AG09309 (cell line): Measurements from ENCODE around the gene FRY.
A peak's percentile ranks its signal among the peaks of the same experiment; 100 is the strongest.

Source experiments
- DNase-seq: peaks from one replicate; pipeline ENCODE4 v3.0.0-alpha.2; 2010; ENCODE audit warnings: low read depth
- H3K4me3 ChIP-seq: 2 replicates; pipeline ENCODE4 v1.5.1; 2011; ENCODE audit warnings: mild to moderate bottlenecking, low read depth, low read length, moderate library complexity; ENCODE audit not compliant: control insufficient read depth
- TF ChIP-seq, protein P1 (sequence below): IDR thresholded peaks from 2 replicates; pipeline ENCODE4 v1.5.1; 2011; ENCODE audit warnings: mild to moderate bottlenecking, low read depth, low read length, inconsistent platforms; ENCODE audit not compliant: insufficient read depth, control insufficient read depth; ENCODE audit errors: missing control alignments

Gene FRY

DNA sequence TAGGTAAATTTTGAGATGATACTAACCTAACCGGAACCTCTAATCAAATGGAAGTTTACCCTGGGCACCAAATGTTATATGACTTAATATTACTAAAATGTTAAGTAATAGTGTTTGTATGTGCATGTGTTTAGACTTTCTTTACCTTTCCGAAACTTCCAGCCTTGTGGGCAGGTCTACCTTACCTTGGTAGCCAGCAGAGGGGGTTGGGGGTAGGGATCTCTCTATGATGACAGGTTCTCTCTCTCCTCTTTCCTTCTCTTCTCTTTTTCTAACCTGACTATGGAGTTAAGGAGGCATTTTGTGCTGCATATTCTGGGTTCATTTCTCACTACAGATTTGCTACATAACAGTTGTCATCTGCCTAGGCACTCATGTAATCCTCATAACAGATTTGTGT is 6.8 kb upstream of the FRY start:
- H3K4me3 ChIP-seq, result no peak overlapping the region
- DNase-seq, result no peak
- TF ChIP-seq, protein P1, sequence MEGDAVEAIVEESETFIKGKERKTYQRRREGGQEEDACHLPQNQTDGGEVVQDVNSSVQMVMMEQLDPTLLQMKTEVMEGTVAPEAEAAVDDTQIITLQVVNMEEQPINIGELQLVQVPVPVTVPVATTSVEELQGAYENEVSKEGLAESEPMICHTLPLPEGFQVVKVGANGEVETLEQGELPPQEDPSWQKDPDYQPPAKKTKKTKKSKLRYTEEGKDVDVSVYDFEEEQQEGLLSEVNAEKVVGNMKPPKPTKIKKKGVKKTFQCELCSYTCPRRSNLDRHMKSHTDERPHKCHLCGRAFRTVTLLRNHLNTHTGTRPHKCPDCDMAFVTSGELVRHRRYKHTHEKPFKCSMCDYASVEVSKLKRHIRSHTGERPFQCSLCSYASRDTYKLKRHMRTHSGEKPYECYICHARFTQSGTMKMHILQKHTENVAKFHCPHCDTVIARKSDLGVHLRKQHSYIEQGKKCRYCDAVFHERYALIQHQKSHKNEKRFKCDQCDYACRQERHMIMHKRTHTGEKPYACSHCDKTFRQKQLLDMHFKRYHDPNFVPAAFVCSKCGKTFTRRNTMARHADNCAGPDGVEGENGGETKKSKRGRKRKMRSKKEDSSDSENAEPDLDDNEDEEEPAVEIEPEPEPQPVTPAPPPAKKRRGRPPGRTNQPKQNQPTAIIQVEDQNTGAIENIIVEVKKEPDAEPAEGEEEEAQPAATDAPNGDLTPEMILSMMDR, result no peak

DNA sequence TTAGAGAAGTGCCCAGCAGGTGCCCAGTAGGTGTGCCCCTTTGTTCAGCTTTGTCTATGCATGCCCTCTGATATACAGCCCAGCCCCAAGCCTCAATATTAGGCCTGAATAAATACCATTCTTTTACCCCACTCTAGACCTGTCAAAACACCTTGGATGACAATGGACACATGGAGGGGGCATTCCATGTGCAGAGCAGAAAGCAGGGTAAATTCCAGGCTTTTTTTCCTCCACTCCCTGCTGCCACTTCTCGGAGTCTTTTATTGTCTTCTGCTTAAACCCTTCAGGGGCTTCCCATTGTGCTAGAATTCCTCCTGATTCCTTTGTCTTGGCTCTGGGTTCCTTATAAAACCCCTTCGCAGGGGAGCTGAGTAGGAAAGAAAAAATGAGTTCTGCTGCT is 5.8 kb upstream of the FRY start:
- H3K4me3 ChIP-seq, result no peak overlapping the region
- TF ChIP-seq, protein P1, result no peak
- DNase-seq, result no peak

DNA sequence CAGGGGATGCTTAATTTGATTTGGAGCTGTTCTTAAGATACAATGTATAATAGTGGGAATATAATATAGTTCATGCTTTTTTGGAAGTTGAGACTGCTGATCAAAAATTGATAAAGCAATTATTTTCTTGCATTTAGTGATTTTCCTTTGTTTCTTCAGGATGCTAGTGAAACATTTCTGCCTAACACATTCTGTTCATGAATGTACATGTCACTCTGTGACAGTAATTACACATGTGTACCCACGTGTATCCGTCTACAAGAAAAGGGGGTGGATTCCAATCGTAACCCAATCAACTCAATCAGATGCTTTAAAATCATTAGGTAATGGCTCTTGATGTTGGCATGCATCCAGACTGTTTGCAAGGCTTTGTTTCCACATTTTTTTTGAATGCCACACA is 5.0 kb upstream of the FRY start:
- no peak for DNase-seq
- H3K4me3 ChIP-seq, result no peak overlapping the region
- TF ChIP-seq, protein P1, result no peak

GRCh38 chr13:32028711-32029110 is 2.9 kb upstream of the FRY start:
- no peak for DNase-seq
- H3K4me3 ChIP-seq, result no peak overlapping the region
- TF ChIP-seq, protein P1, result no peak

DNA sequence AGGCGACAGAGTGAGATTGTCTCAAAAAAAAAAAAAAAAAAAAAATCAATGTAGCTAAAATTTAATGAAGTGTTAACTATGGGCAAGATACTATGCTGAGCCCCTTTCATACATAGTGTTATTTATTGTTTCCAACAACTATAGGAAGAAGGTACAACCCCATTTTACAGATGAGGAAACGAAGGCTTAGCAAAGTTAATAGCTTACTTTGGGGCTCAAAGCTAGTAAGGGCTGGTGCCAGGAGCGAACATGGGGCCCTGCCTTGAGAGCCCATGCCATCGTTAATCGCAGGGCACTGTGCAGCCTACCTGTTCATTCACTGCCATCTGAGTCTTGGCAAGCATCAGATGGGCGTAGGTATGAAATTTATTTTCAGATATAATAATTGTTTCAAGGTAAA is 1.9 kb upstream of the FRY start:
- TF ChIP-seq, protein P1, result no peak
- DNase-seq, result no peak
- H3K4me3 ChIP-seq, result no peak overlapping the region

GRCh38 chr13:32031815-32032370 is 319 bp downstream of the FRY start:
- peak overlapping the region; percentile 80 for H3K4me3 ChIP-seq
- no peak for DNase-seq
- TF ChIP-seq, protein P1, result no peak

- H3K4me3 ChIP-seq, result peak overlapping the region; percentile 80
Measured at GRCh38 chr13:32032759-32033158, 1.2 kb downstream of the FRY start.

More at GRCh38 chr13:32032759-32033158, 1.2 kb downstream of the FRY start:
- TF ChIP-seq, protein P1, result no peak
- no peak for DNase-seq
